Vagina (tissue), 2 donors: Measurements from ENCODE around the gene LRRC4C. TPM values are rescaled to one million over a fixed set of nuclear protein-coding genes. Genes with fewer than 3 reads are reported as not detected.

Experiments
- DNase-seq, 2 donors: peaks; one replicate each; pipeline ENCODE4 v3.0.0-alpha.2; 2017; ENCODE audit errors: extremely low spot score in 2 of 2
- H3K27ac ChIP-seq: fragments of 200-600 bp; sonication (generic); one replicate; pipeline ENCODE4 v1.5.1; 2019
- H3K27me3 ChIP-seq: fragments of 200-600 bp; sonication (generic); one replicate; pipeline ENCODE4 v1.5.1; 2019
- H3K36me3 ChIP-seq, 2 donors: fragments of 200-600 bp; sonication (generic); one replicate each; pipeline ENCODE4 v1.5.1; 2017 to 2019
- H3K4me1 ChIP-seq: fragments of 200-600 bp; sonication (generic); one replicate; pipeline ENCODE4 v1.5.1; 2019
- H3K4me3 ChIP-seq, 2 donors: fragments of 200-600 bp; sonication (generic); 1 replicate in 1 of 2; 2 replicates in 1 of 2; pipeline ENCODE4 v1.5.1; 2016 to 2019
- H3K9me3 ChIP-seq: fragments of 200-600 bp; sonication (generic); one replicate; pipeline ENCODE4 v1.5.1; 2019
- POLR2A ChIP-seq, 2 donors: fragments of 450-650 bp; IDR thresholded peaks; one replicate each; pipeline ENCODE4 v1.6.1; 2017; ENCODE audit warnings: antibody characterized with exemption in 2 of 2, mild to moderate bottlenecking in 2 of 2, moderate library complexity in 2 of 2
- POLR2AphosphoS5 ChIP-seq, 2 donors: sonication (generic); formaldehyde crosslinking; IDR thresholded peaks; one replicate each; pipeline ENCODE4 v1.9.0; 2017; ENCODE audit warnings: antibody characterized with exemption in 2 of 2, mild to moderate bottlenecking in 2 of 2, low read depth in 1 of 2; ENCODE audit not compliant: insufficient read depth in 1 of 2
- intact Hi-C: fragments of 100-400 bp; cut with DNase I; formaldehyde crosslinking; loops from one replicate; pipeline ENCODE4 v1.15.1; 2023
- total RNA-seq: library from RNA; depleted of rRNA; stranded (reverse); fragments of >200 nt; gene quantifications from one replicate; pipeline ENCODE4 v1.2.3, GENCODE V29; 2016
- TF ChIP-seq, protein P1 (sequence below), 3 experiments: fragments of 450-650 bp in 2 of 3; fragments of 200-600 bp in 1 of 3; sonication (generic) in 1 of 3; IDR thresholded peaks; one replicate each; pipeline ENCODE4 v1.5.1; 2017 to 2019; ENCODE audit warnings: antibody characterized with exemption in 3 of 3, mild to moderate bottlenecking in 2 of 3, moderate library complexity in 2 of 3

LRRC4C gene
- total RNA-seq, 1 donor from 2014 or later, result 5.6 TPM

DNA sequence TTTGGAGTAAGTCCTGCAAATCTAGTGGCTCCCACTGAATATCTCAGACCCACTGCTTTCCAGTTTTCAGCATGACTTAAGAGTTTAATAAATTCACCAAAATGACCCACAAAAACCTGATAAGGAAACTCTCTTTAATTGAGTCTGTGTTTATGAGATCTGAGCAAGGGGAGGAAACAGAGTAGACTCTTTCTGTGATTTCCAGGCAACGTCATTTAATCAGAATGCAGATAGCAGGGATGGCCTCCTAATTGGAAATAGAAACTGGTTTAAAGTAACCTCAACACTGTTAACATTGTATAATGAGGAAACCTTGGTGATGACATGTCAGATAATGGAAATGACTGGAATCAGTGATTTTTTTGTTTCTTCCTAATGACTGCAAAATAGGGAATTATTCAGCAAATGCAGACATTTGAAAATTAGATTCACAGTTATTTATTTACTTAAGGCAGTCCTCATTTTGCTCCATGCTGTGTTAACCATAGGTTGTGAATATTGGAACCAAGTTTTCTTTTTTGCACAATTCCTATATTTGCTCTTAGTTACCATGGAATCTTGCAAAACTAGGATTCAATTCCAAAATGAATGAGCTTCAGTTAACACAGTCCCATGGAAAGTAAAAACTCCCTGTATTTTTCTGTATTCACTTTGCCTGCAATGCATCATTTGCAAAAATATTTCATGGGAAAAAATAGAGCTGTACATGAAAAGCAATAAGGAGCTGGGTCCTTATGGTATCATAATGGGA is 1324.5 kb downstream of the LRRC4C start:
- Histone ChIP-seq H3K27ac (no peak overlapping the region), H3K4me3 (no peak overlapping the region), H3K4me1 (no peaks in the 10 kb centered on the region), H3K36me3 (no peaks in the 10 kb centered on the region), H3K9me3 (no peaks in the 10 kb centered on the region), H3K27me3 (no peaks in the 10 kb centered on the region)
- intact Hi-C loops, result no loop called here
- no peak for DNase-seq
- TF ChIP-seq, protein P1, sequence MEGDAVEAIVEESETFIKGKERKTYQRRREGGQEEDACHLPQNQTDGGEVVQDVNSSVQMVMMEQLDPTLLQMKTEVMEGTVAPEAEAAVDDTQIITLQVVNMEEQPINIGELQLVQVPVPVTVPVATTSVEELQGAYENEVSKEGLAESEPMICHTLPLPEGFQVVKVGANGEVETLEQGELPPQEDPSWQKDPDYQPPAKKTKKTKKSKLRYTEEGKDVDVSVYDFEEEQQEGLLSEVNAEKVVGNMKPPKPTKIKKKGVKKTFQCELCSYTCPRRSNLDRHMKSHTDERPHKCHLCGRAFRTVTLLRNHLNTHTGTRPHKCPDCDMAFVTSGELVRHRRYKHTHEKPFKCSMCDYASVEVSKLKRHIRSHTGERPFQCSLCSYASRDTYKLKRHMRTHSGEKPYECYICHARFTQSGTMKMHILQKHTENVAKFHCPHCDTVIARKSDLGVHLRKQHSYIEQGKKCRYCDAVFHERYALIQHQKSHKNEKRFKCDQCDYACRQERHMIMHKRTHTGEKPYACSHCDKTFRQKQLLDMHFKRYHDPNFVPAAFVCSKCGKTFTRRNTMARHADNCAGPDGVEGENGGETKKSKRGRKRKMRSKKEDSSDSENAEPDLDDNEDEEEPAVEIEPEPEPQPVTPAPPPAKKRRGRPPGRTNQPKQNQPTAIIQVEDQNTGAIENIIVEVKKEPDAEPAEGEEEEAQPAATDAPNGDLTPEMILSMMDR (IDR thresholded peaks at IDR 0.05), result no peak
- TF ChIP-seq POLR2AphosphoS5 (IDR thresholded peaks at IDR 0.05; ENCODE audit: insufficient read depth in 1 of 2, low read depth in 1 of 2) (no peak), POLR2A (IDR thresholded peaks at IDR 0.05) (no peak)

DNA sequence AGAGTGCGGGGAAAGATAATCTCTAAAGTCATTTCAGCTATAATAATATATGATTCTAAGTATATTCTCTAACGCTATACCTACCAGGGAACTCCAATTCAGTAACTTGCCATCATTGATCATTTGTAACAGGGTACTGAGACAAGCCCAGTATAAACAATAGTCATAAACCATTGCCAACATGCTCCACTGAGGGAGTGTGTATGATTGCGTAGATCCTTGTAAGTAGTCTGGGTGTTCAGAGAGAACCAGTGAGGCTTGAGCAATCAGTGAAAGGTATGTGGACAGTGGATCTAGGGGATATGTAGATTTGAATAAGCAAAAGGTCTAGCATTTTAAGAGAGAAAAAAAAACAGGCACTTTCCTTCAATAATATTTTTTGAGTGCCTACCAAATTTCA is 1326.0 kb downstream of the LRRC4C start:
- no peak for DNase-seq
- Histone ChIP-seq H3K27ac (no peak overlapping the region), H3K9me3 (no peaks in the 10 kb centered on the region), H3K27me3 (no peaks in the 10 kb centered on the region), H3K4me3 (no peak overlapping the region), H3K36me3 (no peaks in the 10 kb centered on the region), H3K4me1 (no peaks in the 10 kb centered on the region)
- intact Hi-C loops, result no loop called here
- no peak for TF ChIP-seq POLR2A (IDR thresholded peaks at IDR 0.05)

DNA sequence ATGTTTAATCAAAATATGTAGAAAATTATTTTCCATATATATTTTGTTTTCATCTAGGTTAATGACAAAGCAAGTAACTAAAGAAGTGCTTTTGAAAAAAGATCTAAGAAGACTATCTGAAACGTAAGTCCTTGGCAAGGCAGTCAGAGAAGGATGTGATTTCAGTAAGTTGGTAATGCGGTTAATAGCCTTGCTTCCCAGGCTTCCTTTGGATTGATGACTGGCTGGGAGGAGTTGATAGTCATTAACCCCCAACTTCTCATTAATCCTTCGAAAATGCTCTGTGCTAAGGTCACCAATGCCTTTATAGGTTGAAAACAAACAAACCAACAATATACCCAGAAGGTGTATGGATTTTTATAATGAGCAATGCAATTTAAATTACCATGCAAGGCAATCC is 1326.5 kb downstream of the LRRC4C start:
- Histone ChIP-seq H3K4me3 (no peak overlapping the region), H3K9me3 (no peaks in the 10 kb centered on the region), H3K4me1 (no peaks in the 10 kb centered on the region), H3K27ac (no peak overlapping the region), H3K36me3 (no peaks in the 10 kb centered on the region), H3K27me3 (no peaks in the 10 kb centered on the region)
- TF ChIP-seq POLR2A (IDR thresholded peaks at IDR 0.05) (no peak), POLR2AphosphoS5 (IDR thresholded peaks at IDR 0.05; ENCODE audit: insufficient read depth in 1 of 2, low read depth in 1 of 2) (no peak)
- TF ChIP-seq, protein P1 (IDR thresholded peaks at IDR 0.05), result no peak
- intact Hi-C loops, result no loop called here
- no peak for DNase-seq

DNA sequence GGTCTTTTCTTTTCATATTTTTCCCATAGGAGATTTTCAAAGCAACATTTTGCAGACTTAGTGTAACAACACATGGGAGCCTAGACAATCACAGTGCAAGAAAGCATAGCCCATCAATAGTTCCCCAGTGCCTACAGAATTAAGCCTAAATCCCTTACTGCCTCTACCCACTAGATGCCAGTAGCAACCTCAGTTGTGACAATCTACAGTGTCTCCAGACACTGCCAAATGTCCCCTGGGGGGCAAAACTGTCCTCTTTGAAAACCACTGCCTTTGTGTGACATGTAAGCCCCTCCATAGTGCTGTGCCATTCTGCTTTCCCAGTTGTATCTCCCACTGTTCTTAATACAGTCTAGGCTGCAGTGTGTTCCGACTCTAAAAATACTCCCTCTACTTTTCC is 1329.0 kb downstream of the LRRC4C start:
- no peaks in the 10 kb centered on the region for H3K36me3 ChIP-seq
- H3K9me3 ChIP-seq, result no peaks in the 10 kb centered on the region
- no peak overlapping the region for H3K27ac ChIP-seq
- intact Hi-C loops, result no loop called here
- H3K4me1 ChIP-seq, result no peaks in the 10 kb centered on the region
- H3K4me3 ChIP-seq, result no peak overlapping the region
- no peaks in the 10 kb centered on the region for H3K27me3 ChIP-seq
- no peak for DNase-seq
- TF ChIP-seq POLR2AphosphoS5 (IDR thresholded peaks at IDR 0.05; ENCODE audit: insufficient read depth in 1 of 2, low read depth in 1 of 2) (no peak), POLR2A (IDR thresholded peaks at IDR 0.05) (no peak)
- TF ChIP-seq, protein P1 (IDR thresholded peaks at IDR 0.05), result no peak

DNA sequence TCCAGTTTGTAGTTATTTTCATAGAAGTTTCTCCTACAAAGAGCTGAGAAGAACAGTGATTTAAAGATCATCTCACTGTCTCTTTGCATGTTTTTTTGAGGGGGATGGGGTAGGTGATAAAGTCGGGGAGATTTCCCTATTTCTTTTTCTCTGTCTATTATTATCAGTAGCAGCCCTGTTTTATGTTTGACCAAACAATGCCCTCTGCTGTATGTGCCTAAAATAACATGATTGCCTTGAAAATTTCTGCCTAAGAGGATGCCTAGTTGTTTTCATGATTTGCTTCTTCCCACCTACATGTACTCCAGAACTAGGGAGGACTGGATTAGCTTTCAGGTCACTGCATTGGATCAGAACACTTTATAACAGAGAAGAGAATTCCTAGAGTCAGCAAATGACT is 1330.2 kb downstream of the LRRC4C start:
- Histone ChIP-seq H3K4me3 (no peak overlapping the region), H3K27me3 (no peaks in the 10 kb centered on the region), H3K4me1 (no peaks in the 10 kb centered on the region), H3K36me3 (no peaks in the 10 kb centered on the region), H3K27ac (no peak overlapping the region), H3K9me3 (no peaks in the 10 kb centered on the region)
- TF ChIP-seq POLR2AphosphoS5 (IDR thresholded peaks at IDR 0.05; ENCODE audit: insufficient read depth in 1 of 2, low read depth in 1 of 2) (no peak), POLR2A (IDR thresholded peaks at IDR 0.05) (no peak)
- TF ChIP-seq, protein P1 (IDR thresholded peaks at IDR 0.05), result no peak
- no peak for DNase-seq
- intact Hi-C loops, result no loop called here
